Endothelial cell of hepatic sinusoid (primary cell): ENCODE measurements around the gene ALDH3A1.

Experiments
- in situ Hi-C: cut with HindIII; loops from 2 replicates; pipeline ENCODE4 v1.10.0; 2017; ENCODE audit warnings: low sequenced_read_pairs

The ALDH3A1 gene

GRCh38 chr17:19705771-19706770 lies 42.0 kb downstream of the ALDH3A1 start:
- in situ Hi-C loops: no loop called here

- in situ Hi-C loops: no loop called here
Observed at GRCh38 chr17:19705201-19705600, 42.9 kb downstream of the ALDH3A1 start.

GRCh38 chr17:19703828-19704613 lies 44.1 kb downstream of the ALDH3A1 start:
- in situ Hi-C loops: no loop called here

GRCh38 chr17:19703106-19703827 lies 44.8 kb downstream of the ALDH3A1 start:
- in situ Hi-C loops: no loop called here

GRCh38 chr17:19702217-19702641 lies 45.9 kb downstream of the ALDH3A1 start:
- in situ Hi-C loops: no loop called here
